NT2/D1 (cell line): ENCODE measurements around the gene GNPAT.

Source experiments
- DNase-seq: peaks from one replicate; pipeline ENCODE4 v3.0.0-alpha.2; 2011; ENCODE audit warnings: low read depth, low spot score
- H3K27me3 ChIP-seq: 2 replicates; pipeline ENCODE4 v1.6.0; 2011; ENCODE audit warnings: mild to moderate bottlenecking; ENCODE audit not compliant: insufficient read length, insufficient read depth
- H3K36me3 ChIP-seq: 2 replicates; pipeline ENCODE4 v1.6.1; 2011; ENCODE audit warnings: mild to moderate bottlenecking, low read length, mixed read lengths; ENCODE audit not compliant: insufficient read depth, insufficient read length
- H3K4me1 ChIP-seq: 2 replicates; pipeline ENCODE4 v1.5.1; 2011; ENCODE audit not compliant: insufficient read depth, insufficient read length
- H3K4me3 ChIP-seq: 2 replicates; pipeline ENCODE4 v1.5.1; 2011; ENCODE audit warnings: low read depth; ENCODE audit not compliant: insufficient read length
- H3K9ac ChIP-seq: 2 replicates; pipeline ENCODE4 v1.6.0; 2011; ENCODE audit warnings: low read depth; ENCODE audit not compliant: insufficient read length
- H3K9me3 ChIP-seq: 2 replicates; pipeline ENCODE4 v1.5.1; 2011; ENCODE audit warnings: mild to moderate bottlenecking, low read length; ENCODE audit not compliant: insufficient read depth
- SUZ12 ChIP-seq: IDR thresholded peaks from 2 replicates; pipeline ENCODE4 v1.6.1; 2011; ENCODE audit not compliant: insufficient read length, insufficient read depth; ENCODE audit errors: extremely low read depth
- YY1 ChIP-seq: IDR thresholded peaks from 2 replicates; pipeline ENCODE4 v1.6.1; 2011; ENCODE audit not compliant: insufficient read length, insufficient read depth
- ZNF274 ChIP-seq: IDR thresholded peaks from 2 replicates; pipeline ENCODE4 v1.6.1; 2011; ENCODE audit warnings: mild to moderate bottlenecking, low read depth, low read length

Gene GNPAT

GRCh38 chr1:231215681-231216385, 25.2 kb upstream of the GNPAT start:
- Histone ChIP-seq H3K4me3 (no peak overlapping the region), H3K4me1 (peaks cover 12% of the 10 kb centered on the region), H3K36me3 (no peaks in the 10 kb centered on the region), H3K9ac (no peak overlapping the region), H3K27me3 (peaks cover 68% of the 10 kb centered on the region), H3K9me3 (no peaks in the 10 kb centered on the region)
- no peak for DNase-seq
- TF ChIP-seq SUZ12 (no peak), ZNF274 (no peak), YY1 (no peak)

DNA sequence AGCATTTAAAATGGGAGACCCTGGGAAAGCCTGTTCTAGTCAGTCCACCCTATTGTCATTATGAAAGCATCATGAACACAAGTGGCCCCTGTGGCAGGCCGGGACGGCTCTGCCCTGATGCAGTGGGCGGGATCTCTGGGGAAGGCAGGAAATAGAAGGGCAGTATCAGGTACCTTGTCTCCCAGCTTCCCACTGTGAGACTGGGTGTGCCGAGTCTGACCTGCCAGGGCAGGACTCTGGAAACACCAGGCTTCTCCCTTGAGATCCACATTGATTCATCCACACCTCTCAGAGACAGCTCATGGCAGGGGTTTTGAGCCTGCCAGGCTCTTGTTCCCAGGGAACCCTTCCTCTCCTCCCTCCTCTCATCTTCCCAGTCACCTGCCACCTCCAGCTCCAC, 24.5 kb upstream of the GNPAT start:
- H3K9ac ChIP-seq: no peak overlapping the region
- DNase-seq: no peak
- no peak overlapping the region for H3K4me3 ChIP-seq
- H3K36me3 ChIP-seq: no peaks in the 10 kb centered on the region
- H3K4me1 ChIP-seq: peaks cover 12% of the 10 kb centered on the region
- H3K9me3 ChIP-seq: no peaks in the 10 kb centered on the region
- TF ChIP-seq YY1: no peak
- TF ChIP-seq SUZ12: no peak
- TF ChIP-seq ZNF274: no peak
- peaks cover 65% of the 10 kb centered on the region for H3K27me3 ChIP-seq

DNA sequence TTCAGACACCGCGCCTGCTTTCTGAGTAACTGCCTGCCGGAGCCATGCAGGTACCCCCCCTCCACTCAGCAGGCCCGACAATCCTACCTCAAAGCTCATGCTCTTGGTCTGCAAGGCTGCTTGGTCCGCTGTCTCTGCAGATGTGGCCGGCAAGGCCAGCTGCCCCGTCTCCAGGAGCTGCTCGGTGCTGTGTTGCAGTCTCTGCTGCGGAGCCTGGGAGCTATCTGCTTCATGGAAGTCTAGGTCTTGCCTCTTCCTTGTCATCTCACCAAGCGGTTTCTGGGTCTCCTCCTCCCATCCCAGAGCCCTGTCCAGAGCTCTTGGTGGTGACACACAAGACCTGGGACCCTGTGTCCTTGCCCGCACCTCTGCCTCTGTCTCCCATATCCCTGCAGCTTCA, 24.0 kb upstream of the GNPAT start:
- Histone ChIP-seq H3K9me3 (no peaks in the 10 kb centered on the region), H3K9ac (no peak overlapping the region), H3K4me3 (no peak overlapping the region), H3K4me1 (peaks cover 12% of the 10 kb centered on the region), H3K27me3 (peaks cover 65% of the 10 kb centered on the region), H3K36me3 (no peaks in the 10 kb centered on the region)
- no peak for DNase-seq
- TF ChIP-seq YY1 (no peak), ZNF274 (no peak), SUZ12 (no peak)

- Histone ChIP-seq H3K27me3 (peaks cover 61% of the 10 kb centered on the region), H3K36me3 (peaks cover 5% of the 10 kb centered on the region), H3K9ac (no peak overlapping the region), H3K4me1 (peaks cover 8% of the 10 kb centered on the region), H3K4me3 (no peak overlapping the region), H3K9me3 (no peaks in the 10 kb centered on the region)
- TF ChIP-seq ZNF274: no peak
- TF ChIP-seq SUZ12: no peak
- no peak for TF ChIP-seq YY1
- no peak for DNase-seq
Measured at GRCh38 chr1:231218078-231218477, 22.9 kb upstream of the GNPAT start.

- DNase-seq: no peak
- TF ChIP-seq YY1: no peak
- no peak for TF ChIP-seq SUZ12
- no peak for TF ChIP-seq ZNF274
- Histone ChIP-seq H3K9me3 (no peaks in the 10 kb centered on the region), H3K9ac (no peak overlapping the region), H3K36me3 (peaks cover 17% of the 10 kb centered on the region), H3K4me1 (peaks cover 6% of the 10 kb centered on the region), H3K4me3 (no peak overlapping the region), H3K27me3 (peaks cover 46% of the 10 kb centered on the region)
Measured at GRCh38 chr1:231219422-231220401, 21.3 kb upstream of the GNPAT start.

- TF ChIP-seq ZNF274 (no peak), YY1 (no peak), SUZ12 (no peak)
- H3K4me3 ChIP-seq: no peak overlapping the region
- no peaks in the 10 kb centered on the region for H3K9me3 ChIP-seq
- H3K9ac ChIP-seq: no peak overlapping the region
- H3K4me1 ChIP-seq: no peaks in the 10 kb centered on the region
- H3K36me3 ChIP-seq: peaks cover 28% of the 10 kb centered on the region
- DNase-seq: no peak
- peaks cover 35% of the 10 kb centered on the region for H3K27me3 ChIP-seq
Measured at GRCh38 chr1:231220801-231221200, 20.2 kb upstream of the GNPAT start.

GRCh38 chr1:231226156-231226555, 14.9 kb upstream of the GNPAT start:
- Histone ChIP-seq H3K27me3 (no peaks in the 10 kb centered on the region), H3K9me3 (no peaks in the 10 kb centered on the region), H3K4me1 (no peaks in the 10 kb centered on the region), H3K36me3 (peaks cover 68% of the 10 kb centered on the region), H3K4me3 (no peak overlapping the region), H3K9ac (no peak overlapping the region)
- no peak for DNase-seq
- TF ChIP-seq ZNF274: no peak
- TF ChIP-seq SUZ12: no peak
